NCI-H82 (cell line): ENCODE results near the gene ADARB1.

Source experiments
- DNase-seq: peaks from one replicate; lab custom pipeline; 2025; lab: John Stamatoyannopoulos, UW

Gene ADARB1

GRCh38 chr21:45207839-45208626 lies 133.7 kb downstream of the ADARB1 start:
- no peak for DNase-seq

GRCh38 chr21:45208627-45208951 lies 134.2 kb downstream of the ADARB1 start:
- no peak for DNase-seq

GRCh38 chr21:45209046-45209445 lies 134.7 kb downstream of the ADARB1 start:
- no peak for DNase-seq

- no peak for DNase-seq
These were observed 135.4 kb downstream of the ADARB1 start for GRCh38 chr21:45209685-45210284.

- no peak for DNase-seq
These were observed 136.1 kb downstream of the ADARB1 start for GRCh38 chr21:45210461-45210983.

GRCh38 chr21:45211661-45212060 lies 137.3 kb downstream of the ADARB1 start:
- DNase-seq = peak; percentile 73

- peak; percentile 81 for DNase-seq
These were observed 139.0 kb downstream of the ADARB1 start for GRCh38 chr21:45213392-45213791.

- DNase-seq = no peak
These were observed 140.8 kb downstream of the ADARB1 start for GRCh38 chr21:45215213-45215612.

- DNase-seq = no peak
These were observed 142.6 kb downstream of the ADARB1 start for GRCh38 chr21:45217010-45217409.

GRCh38 chr21:45219517-45219916 lies 145.1 kb downstream of the ADARB1 start:
- no peak for DNase-seq

- peak; percentile 13 for DNase-seq
These were observed 145.7 kb downstream of the ADARB1 start for GRCh38 chr21:45220071-45220481.

GRCh38 chr21:45220714-45221490 lies 146.5 kb downstream of the ADARB1 start:
- no peak for DNase-seq

- DNase-seq = no peak
These were observed 147.6 kb downstream of the ADARB1 start for GRCh38 chr21:45222001-45222400.

GRCh38 chr21:45223236-45224185 lies 149.1 kb downstream of the ADARB1 start:
- no peak for DNase-seq

- DNase-seq = peak; percentile 20
These were observed 150.0 kb downstream of the ADARB1 start for GRCh38 chr21:45224189-45224938.

- DNase-seq = peak; percentile 18
These were observed 150.8 kb downstream of the ADARB1 start for GRCh38 chr21:45225041-45225740.

GRCh38 chr21:45225741-45226327 lies 151.5 kb downstream of the ADARB1 start:
- DNase-seq = peak; percentile 13

- DNase-seq = no peak
These were observed 152.4 kb downstream of the ADARB1 start for GRCh38 chr21:45226540-45227326.

GRCh38 chr21:45227735-45228134 lies 153.4 kb downstream of the ADARB1 start:
- no peak for DNase-seq
